Fibroblast of skin of right quadriceps (primary cell): Measurements from ENCODE around the gene IFIT3.

ENCODE experiments used
- DNase-seq: peaks from one replicate; pipeline ENCODE4 v3.0.0-alpha.2; 2013

Gene IFIT3

DNA sequence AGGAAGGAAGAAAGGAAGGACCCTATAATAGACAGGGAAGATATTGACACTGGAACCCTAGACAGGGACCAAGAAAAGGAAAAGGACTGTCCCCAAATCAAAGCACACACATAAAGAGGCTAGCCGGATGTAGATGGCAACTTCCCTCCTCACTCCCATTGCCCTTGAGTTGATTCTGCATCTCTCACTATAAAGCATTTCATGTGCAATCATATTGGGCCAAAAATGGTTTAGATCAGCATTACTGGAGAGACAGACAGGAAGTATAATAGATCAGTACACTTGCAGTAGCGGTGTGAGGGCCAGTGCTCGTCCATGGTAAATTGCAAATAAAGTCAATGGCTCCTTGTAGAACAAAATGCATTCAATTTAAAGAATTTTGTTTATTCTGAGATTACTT, 8.4 kb downstream of the IFIT3 start:
- DNase-seq = no peak

DNA sequence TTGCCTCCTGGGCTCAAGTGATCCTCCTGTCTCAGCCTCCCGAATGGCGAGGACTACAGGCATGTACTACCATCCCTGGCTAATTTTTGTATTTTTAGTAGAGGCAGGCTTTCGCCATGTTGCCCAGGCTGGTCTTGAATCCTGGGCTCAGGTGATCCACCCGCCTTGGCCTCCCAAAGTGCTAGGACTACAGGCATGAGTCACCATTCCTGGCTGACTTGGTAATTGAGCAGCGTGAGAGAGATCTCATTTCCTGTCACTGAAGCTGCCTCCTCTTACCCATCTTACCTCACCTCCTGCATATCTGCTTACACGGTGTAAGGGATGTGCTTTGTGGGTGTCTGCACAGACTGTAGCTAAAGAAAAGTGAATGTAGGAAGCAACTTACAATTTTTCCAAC, 9.7 kb downstream of the IFIT3 start:
- peak; percentile 68 for DNase-seq

DNA sequence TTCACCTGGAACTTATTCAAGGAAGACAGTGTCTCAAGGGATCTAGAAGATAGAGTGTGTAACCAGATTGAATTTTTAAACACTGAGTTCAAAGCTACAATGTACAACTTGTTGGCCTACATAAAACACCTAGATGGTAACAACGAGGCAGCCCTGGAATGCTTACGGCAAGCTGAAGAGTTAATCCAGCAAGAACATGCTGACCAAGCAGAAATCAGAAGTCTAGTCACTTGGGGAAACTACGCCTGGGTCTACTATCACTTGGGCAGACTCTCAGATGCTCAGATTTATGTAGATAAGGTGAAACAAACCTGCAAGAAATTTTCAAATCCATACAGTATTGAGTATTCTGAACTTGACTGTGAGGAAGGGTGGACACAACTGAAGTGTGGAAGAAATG, 10.9 kb downstream of the IFIT3 start:
- no peak for DNase-seq

DNA sequence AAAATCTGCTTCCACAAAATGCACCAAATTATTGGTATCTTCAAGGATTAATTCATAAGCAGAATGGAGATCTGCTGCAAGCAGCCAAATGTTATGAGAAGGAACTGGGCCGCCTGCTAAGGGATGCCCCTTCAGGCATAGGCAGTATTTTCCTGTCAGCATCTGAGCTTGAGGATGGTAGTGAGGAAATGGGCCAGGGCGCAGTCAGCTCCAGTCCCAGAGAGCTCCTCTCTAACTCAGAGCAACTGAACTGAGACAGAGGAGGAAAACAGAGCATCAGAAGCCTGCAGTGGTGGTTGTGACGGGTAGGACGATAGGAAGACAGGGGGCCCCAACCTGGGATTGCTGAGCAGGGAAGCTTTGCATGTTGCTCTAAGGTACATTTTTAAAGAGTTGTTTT, 12.1 kb downstream of the IFIT3 start:
- DNase-seq = no peak

DNA sequence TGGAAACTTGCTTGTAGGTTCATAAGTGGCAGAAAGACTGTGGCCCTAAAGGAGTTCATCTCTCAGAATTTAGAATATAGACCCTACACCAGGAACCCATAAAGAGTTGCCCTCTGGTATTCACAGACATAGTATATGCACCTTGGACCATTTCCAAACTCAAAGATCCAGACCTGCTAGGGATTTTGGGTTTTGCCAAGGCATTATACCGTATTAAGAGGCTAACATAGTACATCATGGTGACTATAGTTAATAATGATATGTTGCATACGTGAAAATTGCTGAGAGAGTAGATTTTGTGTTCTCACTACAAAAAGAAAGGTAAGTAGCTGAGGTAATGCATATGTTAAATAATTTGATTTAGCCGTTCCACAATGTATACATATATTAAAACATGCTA, 13.9 kb downstream of the IFIT3 start:
- no peak for DNase-seq

DNA sequence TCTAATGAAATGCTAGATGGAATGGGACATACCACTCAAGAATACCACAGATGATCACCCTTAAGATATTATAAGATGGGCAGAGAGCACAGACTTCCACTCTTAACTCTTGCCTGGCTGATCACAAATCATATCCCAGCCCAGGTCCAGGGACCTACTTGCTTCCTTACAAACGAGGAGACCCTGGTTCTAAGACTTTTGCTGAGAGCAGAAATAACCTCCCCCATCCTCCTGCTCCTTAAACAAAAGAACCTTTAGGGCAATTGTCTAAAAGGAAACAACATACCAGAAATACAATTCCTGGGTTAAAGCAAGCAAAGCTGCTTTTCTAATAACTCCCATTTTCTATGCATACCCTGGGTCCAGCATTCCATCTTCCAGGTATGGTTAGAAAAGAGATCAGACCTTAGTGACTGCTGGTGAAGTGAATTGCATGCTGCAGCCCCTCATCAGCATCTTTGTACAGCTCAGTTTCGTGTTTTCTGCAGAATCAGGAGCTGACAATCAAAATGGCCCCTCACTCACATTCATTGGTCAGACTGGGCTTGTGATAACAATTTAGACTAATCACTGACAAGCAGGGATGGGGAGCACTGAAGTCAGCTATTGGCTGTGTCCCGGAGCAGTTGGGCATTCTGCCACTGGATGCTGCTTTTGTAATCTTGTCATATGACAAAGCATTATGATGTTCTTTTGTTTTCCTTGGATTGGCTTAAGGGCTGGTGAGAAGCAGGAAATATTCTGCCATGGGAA, 14.6 kb downstream of the IFIT3 start:
- peak; percentile 57 for DNase-seq

DNA sequence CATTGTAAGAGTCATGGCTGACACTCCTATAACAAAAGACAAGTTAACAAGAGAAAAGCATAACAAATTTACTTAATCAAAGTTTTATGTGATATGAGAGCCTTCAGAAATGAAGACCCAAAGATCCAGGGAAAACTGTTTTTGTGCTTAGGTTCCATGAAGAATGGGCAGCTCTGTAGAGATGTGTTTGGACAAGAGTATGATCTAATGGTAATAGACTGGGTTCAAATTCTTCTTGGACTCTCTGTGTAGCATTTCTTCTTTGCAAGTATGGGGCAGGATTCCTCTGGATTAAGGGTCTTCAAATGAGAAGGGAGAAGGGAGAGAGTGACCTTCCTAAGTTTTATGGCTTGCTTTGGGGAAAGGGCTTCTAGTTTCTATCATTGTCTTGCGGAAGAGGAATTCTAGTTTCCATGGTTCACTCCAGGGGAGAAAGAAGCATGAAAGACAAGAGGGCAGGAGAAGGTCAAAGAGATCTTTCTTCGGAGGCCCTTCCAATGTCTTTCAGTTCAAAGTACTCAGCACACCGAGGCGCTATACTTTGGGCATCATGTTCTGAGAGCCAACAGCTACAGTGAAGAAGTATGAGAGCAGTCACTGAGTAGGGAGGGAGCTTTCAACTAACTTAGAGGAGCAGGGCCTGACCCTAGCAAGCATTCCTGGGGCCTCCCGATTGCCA, 15.4 kb downstream of the IFIT3 start:
- DNase-seq = no peak

DNA sequence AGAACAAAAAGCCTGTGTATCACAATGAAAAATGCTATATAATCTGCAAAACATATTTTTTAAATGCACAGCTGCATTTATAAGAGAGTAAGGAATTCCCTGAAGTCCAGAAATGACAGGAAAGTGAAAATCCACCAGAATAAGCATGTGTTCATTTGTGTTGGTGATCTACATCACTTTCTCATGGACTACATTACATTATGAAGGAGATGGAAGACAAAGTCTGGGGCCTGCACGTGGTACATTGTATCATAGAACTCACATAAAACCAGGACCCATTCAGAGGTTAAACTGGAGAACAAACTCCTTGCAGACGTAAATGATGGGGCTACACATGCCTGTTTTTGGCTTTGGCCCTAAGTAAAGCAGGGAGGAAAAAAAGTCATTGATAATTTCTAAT, 16.4 kb downstream of the IFIT3 start:
- no peak for DNase-seq

DNA sequence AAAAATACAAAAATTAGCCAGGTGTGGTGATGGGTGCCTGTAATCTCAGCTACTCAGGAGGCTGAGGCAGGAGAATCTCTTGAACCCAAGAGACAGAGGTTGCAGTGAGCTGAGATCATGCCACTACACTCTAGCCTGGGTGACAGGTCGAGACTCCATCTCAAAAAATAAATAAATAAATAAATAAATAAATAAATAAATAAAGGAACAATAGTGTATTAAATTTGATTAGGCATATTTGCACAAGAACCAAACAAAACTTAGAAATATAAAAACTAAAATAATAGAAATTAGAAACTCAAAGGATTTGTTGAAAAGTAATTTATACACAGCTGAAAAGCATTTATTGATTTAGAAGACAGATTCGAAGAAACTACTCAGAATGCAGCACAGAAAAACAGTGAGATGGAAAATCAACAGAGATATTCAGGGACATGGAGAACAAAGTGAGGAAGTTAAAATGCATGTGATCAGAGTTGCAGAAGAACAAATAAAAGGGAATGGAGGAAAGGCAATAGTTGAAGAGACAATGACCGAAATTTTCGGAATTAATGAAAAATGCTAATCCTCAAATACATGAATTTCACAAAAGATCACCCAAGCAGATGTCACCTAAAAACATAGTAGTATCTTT, 17.7 kb downstream of the IFIT3 start:
- DNase-seq = no peak

DNA sequence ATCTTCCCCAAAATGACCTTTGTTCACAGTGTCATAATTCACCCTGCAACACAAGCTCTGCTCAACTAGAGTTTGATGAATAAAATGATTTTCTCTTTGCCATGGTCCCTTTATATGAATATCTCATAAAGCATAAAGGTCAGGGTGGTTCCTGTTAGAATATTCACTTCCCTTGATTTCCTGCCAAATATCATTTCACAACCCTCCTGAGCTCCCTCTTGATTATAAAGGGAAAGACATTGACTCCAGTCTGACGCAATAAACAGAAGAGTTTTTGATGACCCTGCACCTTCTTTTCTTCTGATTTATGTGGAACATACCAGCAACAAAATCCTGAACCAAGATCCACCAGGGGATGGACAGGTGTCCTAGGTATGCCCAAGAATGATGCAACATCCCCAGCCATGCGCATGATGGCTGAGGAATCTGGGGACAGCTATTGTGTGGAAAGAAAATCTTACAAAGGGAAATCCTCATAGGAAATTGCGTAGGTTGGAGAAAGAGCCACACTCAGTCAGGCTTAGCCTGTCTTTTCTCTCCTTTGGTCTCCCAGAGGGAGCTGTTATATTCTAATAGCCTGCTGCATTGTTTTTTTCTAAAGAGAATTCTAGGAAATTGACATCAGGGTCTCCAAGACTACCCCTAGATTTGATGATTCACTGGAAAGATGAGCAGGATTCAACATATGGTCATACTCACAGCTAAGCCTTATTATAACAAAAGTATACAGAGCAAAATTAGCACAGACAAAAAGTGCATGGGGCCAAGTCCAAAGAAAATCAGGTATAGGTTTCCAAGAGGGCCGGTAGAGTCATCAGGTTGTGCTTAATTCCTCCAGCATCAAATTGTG, 18.8 kb downstream of the IFIT3 start:
- DNase-seq = peak; percentile 60

DNA sequence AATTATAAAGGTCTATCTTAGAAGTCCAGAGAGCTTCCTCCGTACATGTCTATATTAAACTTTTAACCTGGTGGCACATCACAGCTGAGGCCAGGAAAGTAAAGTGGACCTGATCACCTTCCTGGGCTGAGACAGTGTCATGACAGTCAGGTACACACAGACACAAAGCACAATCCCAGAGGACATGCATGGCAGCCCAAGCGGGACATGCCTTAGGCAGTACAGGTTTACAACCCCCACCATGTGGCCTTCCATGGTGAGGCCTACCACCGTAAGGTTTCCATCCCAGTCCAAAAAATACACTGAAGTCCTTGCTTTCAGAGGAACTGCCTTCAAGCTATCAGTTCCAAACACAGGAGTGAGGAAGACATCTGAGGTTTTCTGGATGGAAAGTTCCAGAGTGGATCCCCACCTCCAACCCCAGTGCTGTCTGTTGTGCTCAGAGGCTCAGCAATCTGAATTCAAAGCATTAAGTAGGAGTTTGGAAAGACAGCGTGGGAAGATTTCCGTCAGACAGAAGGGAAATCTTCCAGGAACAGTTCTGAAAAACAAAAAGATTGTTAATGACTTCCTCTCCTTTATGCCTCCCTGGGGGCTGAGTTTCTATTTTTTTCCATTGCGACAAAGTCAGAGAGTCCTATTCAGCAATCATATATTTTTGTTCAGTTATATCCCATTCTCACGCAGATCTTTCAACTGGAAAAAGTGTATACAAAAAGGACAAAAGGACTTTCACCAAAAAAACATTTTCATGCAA, 20.1 kb downstream of the IFIT3 start:
- DNase-seq = peak; percentile 8

DNA sequence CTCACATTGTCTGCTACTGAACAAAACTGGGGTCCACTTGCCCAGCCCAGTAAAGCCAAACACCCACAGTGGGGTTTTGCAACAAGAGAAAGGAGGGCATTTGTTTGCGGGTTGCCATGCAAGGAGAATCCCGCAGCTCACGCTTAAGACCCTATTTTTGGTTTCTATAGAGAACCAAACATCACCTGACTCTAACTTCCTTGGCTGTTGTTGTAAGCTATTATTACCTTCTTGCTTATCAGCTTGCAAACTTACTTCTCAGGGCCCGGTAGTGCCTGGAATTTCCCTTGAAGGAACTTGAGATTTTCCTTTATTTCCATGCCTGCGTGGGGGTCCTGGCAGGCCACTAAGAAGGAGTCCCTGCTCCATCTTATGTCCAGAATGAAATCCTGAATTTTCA, 20.7 kb downstream of the IFIT3 start:
- no peak for DNase-seq

DNA sequence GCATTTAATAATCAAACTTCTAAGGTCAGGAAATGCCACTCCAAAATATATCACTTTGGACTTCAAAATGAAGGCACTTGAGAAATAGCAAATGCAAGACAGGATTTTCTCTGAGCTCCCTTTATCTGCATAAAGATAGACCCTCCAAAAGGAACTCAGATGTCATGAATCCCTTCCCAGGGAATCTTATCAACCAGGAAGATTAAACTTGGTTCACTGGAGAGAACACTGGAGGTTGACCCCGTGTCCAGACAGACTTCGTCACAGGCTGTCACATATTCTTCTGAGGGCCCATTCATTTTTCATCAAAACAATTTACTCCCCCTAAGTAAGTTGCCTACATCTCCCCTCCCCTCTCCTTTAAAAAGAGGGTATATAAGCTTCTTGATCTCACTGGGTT, 21.2 kb downstream of the IFIT3 start:
- DNase-seq = no peak

DNA sequence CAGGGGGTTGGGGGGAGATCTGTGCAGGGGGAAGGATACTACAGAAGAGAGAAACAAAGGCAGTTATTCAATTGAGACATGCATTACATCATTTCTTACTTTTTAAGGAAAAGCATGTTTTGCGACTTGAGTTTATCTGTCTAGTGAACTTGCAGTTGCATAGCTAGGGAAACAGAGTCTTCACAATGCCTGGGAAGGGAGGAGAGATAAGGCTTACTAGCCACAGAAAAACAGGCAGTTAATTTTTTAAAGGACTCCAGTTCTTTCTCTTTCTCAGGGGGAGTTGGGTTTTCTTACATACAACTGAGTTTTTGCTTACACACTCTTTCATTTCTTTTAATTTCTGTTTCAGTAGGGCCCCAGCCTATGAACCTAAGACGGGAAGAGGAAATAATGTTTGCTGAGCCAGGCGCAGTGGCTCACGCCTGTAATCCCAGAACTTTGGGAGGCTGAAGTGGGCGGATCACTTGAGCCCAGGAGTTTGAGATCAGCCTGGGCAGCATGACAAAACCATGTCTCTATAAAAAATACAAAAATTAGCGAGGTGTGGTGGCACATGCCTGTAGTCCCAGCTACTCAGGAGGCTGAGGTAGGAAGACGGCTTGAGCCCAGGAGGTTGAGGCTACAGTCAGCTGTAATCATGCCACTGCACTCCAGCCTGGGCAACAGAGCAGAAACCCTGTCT, 23.0 kb downstream of the IFIT3 start:
- peak; percentile 13 for DNase-seq

DNA sequence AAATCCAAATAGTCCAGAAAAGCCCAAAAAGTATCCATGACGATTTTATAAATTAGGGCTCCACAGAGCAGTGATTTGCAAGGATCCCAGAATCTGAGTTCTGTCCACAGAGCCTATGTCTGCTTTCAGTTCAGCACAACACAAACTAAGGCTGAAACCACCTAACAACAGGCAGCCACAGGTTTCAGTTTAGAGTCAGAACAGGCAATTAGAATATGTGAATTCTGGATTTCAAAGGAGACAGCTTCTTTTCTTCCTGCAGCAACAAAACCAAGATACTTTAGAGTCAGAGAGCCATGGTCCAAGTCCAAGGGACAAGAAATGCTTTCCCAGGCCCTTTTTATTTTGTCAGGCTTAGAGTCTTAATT, 23.6 kb downstream of the IFIT3 start:
- DNase-seq = peak; percentile 24

DNA sequence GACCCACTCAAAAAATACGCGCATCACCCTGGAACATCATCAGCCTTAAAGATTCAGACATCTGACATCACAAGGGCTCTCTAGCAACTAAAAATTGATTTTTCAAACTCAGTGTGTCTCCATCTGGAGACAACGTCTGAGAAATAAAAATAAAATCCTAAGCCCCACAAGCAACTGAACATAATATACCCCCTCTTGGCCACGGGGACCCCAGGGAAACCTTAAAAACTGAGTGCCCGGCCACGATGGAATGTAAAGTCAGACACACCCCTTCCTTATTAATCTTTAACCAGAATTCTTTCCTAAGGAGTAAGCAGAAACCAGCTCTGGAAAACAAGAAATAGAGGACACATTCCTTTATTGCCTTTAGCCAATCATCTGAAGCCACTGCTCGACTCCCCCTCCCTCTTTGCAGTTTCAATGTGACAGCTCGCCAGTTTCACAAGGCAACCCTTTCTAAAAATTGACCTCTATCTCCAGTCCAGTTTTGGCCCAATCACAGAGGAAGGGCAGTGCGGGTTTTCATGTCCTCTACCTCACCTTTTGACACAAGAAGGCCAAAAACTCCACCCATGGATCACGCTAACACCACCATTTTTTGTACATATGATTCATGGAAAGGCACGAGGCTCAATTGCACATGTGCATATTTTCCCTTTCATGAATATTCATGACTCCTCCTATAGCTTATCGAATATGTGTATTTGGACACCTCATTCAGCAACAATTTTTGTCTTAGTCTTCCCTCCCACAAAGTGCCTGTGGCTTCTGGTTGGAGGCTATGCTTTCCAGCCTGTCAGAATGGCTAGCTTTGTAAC, 24.2 kb downstream of the IFIT3 start:
- DNase-seq = peak; percentile 98

DNA sequence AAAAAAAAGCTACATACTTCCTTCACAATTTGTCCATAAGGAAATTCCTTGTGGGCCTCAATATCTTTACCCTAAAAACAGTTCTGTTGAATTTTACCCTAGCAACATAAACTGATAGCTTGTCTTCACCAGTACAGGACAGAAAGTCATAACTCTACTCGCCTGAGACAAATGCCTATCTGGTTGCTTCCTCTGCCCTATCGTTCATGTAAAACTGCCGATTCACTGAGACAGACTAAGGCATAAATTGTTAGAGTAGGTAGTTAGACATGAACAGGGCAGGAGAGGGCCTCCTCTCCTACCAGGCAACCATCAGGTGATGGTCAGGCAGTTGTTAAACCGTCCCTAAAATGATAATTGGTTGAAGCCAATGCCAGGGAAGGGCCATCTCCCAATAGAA, 25.0 kb downstream of the IFIT3 start:
- no peak for DNase-seq

DNA sequence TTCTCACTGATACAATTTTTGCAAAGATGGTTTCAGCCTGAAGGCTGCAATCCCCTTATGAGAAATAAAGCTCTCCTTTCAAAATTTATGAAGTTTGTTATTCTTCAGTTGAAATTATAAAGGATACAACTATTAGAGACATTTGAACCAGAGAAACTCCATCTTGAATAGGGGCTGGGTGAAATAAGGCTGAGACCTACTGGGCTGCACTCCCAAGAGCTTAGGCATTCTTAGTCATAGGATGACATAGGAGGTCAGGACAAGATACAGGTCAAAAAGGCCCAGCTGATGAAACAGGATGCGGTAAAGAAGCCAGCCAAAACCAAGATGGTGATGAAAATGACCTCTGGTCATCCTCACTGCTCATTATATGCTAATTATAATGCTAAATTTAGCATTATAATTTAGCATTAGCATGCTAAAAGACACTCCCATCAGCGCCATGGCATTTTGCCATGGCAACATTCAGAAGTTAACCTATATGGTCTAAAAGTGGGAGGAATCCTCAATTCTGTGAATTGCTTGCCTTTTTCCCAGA, 27.7 kb downstream of the IFIT3 start:
- peak; percentile 60 for DNase-seq

DNA sequence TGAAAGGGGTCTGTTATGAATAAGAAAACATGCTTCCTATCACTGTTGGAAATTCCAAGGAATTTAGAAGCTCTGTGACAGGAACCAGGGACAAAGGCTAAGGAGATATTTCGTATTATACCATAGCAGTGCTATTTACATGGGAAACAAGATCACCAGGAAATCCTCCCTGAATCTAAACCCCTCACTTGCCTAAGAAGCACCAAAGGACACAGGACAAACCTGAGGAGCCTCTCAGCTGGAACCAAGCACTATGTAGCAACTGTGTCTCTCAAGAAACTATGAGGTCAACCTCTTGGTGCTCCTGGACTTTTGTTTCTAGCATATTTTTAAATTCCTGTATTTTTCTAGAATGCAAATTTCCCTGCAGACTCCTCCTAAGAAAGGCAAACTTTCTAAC, 29.3 kb downstream of the IFIT3 start:
- DNase-seq = no peak

DNA sequence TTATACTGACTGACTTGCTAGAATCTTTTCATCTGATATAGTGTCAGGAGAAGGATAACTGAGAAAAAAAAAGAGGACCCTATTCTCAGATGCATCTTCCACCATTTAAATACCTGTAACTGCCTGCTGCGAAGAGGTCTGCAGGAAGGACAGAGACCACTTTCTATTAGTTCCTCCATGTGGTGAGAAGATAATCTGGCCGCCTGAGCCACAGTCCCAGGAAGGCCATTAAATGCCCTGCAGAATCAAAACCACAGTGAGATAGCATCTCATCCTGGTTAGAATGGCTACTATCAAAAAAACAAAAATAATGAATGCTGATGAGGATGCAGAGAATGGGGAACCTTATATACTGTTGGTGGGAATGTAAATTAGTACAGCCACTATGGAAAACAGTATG, 30.2 kb downstream of the IFIT3 start:
- no peak for DNase-seq

DNA sequence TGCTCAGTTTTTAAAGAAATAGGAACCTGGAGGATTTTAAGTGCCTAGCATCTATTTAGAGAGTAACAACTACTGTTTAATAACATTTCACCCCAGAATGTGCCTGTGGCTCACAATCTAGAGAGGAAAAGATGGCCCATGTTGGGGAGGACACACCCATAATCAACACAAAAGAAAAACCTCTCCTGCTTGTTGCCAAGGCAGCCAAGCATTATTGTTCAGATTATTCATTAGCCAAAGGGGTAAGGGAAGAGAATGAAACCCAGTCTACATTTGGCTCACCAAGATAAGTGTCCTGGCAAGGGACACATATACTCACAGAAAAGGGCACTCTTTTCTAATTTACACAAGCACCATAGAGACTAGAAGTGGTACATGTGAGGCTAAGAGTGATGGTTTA, 32.4 kb downstream of the IFIT3 start:
- DNase-seq = no peak
